Upper lobe of left lung (tissue), 4 donors: ENCODE data around the gene UBTF.

ENCODE experiments used
- CTCF ChIP-seq, 6 experiments: fragments of 450-650 bp in 4 of 6; fragments of 200-600 bp in 2 of 6; sonication (generic) in 2 of 6; IDR thresholded peaks; one replicate each; pipeline ENCODE4 v1.5.1; 2016 to 2019; ENCODE audit warnings: antibody characterized with exemption in 6 of 6
- POLR2A ChIP-seq, 4 donors: fragments of 450-650 bp; IDR thresholded peaks; one replicate each; pipeline ENCODE4 v1.5.1; 2016 to 2017; ENCODE audit warnings: antibody characterized with exemption in 4 of 4, mild to moderate bottlenecking in 2 of 4
- POLR2AphosphoS5 ChIP-seq, 2 donors: sonication (generic); formaldehyde crosslinking; IDR thresholded peaks; one replicate each; pipeline ENCODE4 v1.5.1; 2017; ENCODE audit warnings: antibody characterized with exemption in 2 of 2

DNA sequence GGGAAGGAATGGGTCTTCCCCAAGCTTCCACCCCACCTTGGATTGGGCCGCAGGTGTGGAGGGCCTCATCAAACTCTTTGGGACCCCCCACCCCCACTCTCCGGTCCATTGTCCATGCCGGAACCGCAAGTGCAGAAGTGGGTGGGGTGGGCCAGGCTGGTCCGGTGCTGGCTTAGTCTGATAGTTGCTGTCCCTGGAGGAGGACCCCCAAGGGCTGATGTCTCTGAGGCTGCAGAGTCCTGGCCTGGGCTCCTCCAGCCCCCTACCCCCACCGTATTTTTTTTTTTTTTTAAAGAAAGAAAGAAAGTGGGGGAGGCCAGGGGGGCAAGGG is 12.7 kb downstream of the UBTF start:
- TF ChIP-seq CTCF (IDR thresholded peaks at IDR 0.05) (no peak), POLR2AphosphoS5 (IDR thresholded peaks at IDR 0.05) (no peak), POLR2A (IDR thresholded peaks at IDR 0.05) (no peak)
